SK-N-SH treated with all-trans-retinoic acid at 6 μM for 48 hours (cell line): ENCODE results near the gene MMP23B.

Experiments used
- ATAC-seq: fragments of 200-7000 bp; cut with Tn5 transposase; 3 replicates; pipeline ENCODE4 v1.9.1; 2020; ENCODE audit warnings: mild to moderate bottlenecking, moderate library complexity
- ARNTL ChIP-seq: fragments of 450-650 bp; formaldehyde crosslinking; IDR thresholded peaks from 2 replicates; pipeline ENCODE4 v1.5.0; 2020; ENCODE audit warnings: low read depth, mild to moderate bottlenecking, moderate library complexity, borderline replicate concordance
- BACH2 ChIP-seq: fragments of 250-450 bp; sonication (Bioruptor Pico); IDR thresholded peaks from 2 replicates; pipeline ENCODE4 v1.9.0; 2021; ENCODE audit warnings: mild to moderate bottlenecking, borderline replicate concordance
- CSDC2 ChIP-seq: fragments of 250-450 bp; sonication (Bioruptor Pico); IDR thresholded peaks from 2 replicates; pipeline ENCODE4 v1.5.0; 2020; ENCODE audit warnings: mild to moderate bottlenecking, moderate library complexity
- CSRNP3 ChIP-seq: fragments of 250-450 bp; sonication (Bioruptor Pico); IDR thresholded peaks from 2 replicates; pipeline ENCODE4 v1.5.1; 2021; ENCODE audit warnings: mild to moderate bottlenecking, moderate library complexity
- GLIS3 ChIP-seq: fragments of 250-450 bp; sonication (Bioruptor Pico); IDR thresholded peaks from 2 replicates; pipeline ENCODE4 v1.5.0; 2020; ENCODE audit warnings: mild to moderate bottlenecking, moderate library complexity
- ISL1 ChIP-seq: fragments of 250-450 bp; sonication (Bioruptor Pico); IDR thresholded peaks from 2 replicates; pipeline ENCODE4 v2.1.2; 2022; ENCODE audit warnings: mild to moderate bottlenecking, moderate library complexity
- OSR1 ChIP-seq: fragments of 250-450 bp; sonication (Bioruptor Pico); IDR thresholded peaks from 2 replicates; pipeline ENCODE4 v1.8.0; 2022; ENCODE audit warnings: moderate library complexity, mild to moderate bottlenecking, inconsistent platforms
- PPARA ChIP-seq: fragments of 250-450 bp; sonication (Bioruptor Pico); IDR thresholded peaks from 2 replicates; pipeline ENCODE4 v1.5.0; 2020; ENCODE audit warnings: mild to moderate bottlenecking, borderline replicate concordance
- RARB ChIP-seq: fragments of 250-450 bp; sonication (Bioruptor Pico); IDR thresholded peaks from 2 replicates; pipeline ENCODE4 v1.8.0; 2021; ENCODE audit warnings: mild to moderate bottlenecking, moderate library complexity
- SNAI2 ChIP-seq: fragments of 250-450 bp; sonication (Bioruptor Pico); IDR thresholded peaks from 2 replicates; pipeline ENCODE4 v1.5.0; 2020; ENCODE audit warnings: mild to moderate bottlenecking, moderate library complexity
- TCF4 ChIP-seq: fragments of 250-450 bp; sonication (Bioruptor Pico); IDR thresholded peaks from 2 replicates; pipeline ENCODE4 v1.8.0; 2021; ENCODE audit warnings: mild to moderate bottlenecking, moderate library complexity, borderline replicate concordance
- TOX ChIP-seq: fragments of 250-450 bp; sonication (Bioruptor Pico); IDR thresholded peaks from 2 replicates; pipeline ENCODE4 v1.8.0; 2021; ENCODE audit warnings: mild to moderate bottlenecking, moderate library complexity, borderline replicate concordance
- ZC3H10 ChIP-seq: fragments of 250-450 bp; sonication (Bioruptor Pico); IDR thresholded peaks from 2 replicates; pipeline ENCODE4 v1.5.1; 2021; ENCODE audit warnings: mild to moderate bottlenecking, moderate library complexity
- ZFP30 ChIP-seq: fragments of 450-650 bp; formaldehyde crosslinking; IDR thresholded peaks from 2 replicates; pipeline ENCODE4 v1.5.0; 2022; ENCODE audit warnings: mild to moderate bottlenecking, moderate library complexity
- ZNF565 ChIP-seq: fragments of 450-650 bp; formaldehyde crosslinking; conservative IDR thresholded peaks from 2 replicates; pipeline ENCODE4 v1.5.0; 2020; ENCODE audit warnings: low read depth, mild to moderate bottlenecking, moderate library complexity
- ZNF8 ChIP-seq: fragments of 450-650 bp; formaldehyde crosslinking; IDR thresholded peaks from 2 replicates; pipeline ENCODE4 v1.5.0; 2020; ENCODE audit warnings: mild to moderate bottlenecking, moderate library complexity
- TF ChIP-seq, protein P1 (sequence below): fragments of 250-450 bp; sonication (Bioruptor Pico); IDR thresholded peaks from 2 replicates; pipeline ENCODE4 v1.8.0; 2020; ENCODE audit warnings: mild to moderate bottlenecking, moderate library complexity, borderline replicate concordance
- TF ChIP-seq, protein P2 (sequence below): fragments of 250-450 bp; sonication (Bioruptor Pico); IDR thresholded peaks from 2 replicates; pipeline ENCODE4 v1.8.0; 2021; ENCODE audit warnings: low read depth, mild to moderate bottlenecking, moderate library complexity, borderline replicate concordance
- TF ChIP-seq, protein P3 (sequence below): fragments of 250-450 bp; sonication (Bioruptor Pico); IDR thresholded peaks from 2 replicates; pipeline ENCODE4 v1.5.1; 2020; ENCODE audit warnings: low read depth, mild to moderate bottlenecking, moderate library complexity

MMP23B gene

GRCh38 chr1:1626207-1627141 is 5.5 kb upstream of the MMP23B start:
- no peak for ATAC-seq
- no peak for TF ChIP-seq ZNF8
- TF ChIP-seq RARB = no peak
- TF ChIP-seq, protein P1, sequence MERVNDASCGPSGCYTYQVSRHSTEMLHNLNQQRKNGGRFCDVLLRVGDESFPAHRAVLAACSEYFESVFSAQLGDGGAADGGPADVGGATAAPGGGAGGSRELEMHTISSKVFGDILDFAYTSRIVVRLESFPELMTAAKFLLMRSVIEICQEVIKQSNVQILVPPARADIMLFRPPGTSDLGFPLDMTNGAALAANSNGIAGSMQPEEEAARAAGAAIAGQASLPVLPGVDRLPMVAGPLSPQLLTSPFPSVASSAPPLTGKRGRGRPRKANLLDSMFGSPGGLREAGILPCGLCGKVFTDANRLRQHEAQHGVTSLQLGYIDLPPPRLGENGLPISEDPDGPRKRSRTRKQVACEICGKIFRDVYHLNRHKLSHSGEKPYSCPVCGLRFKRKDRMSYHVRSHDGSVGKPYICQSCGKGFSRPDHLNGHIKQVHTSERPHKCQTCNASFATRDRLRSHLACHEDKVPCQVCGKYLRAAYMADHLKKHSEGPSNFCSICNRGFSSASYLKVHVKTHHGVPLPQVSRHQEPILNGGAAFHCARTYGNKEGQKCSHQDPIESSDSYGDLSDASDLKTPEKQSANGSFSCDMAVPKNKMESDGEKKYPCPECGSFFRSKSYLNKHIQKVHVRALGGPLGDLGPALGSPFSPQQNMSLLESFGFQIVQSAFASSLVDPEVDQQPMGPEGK = no peak
- no peak for TF ChIP-seq PPARA (CRISPR knock-in tag)
- TF ChIP-seq CSRNP3 (CRISPR knock-in tag) = no peak
- TF ChIP-seq OSR1 = no peak
- TF ChIP-seq ZFP30 (CRISPR knock-in tag) = no peak
- no peak for TF ChIP-seq ISL1 (CRISPR knock-in tag)
- TF ChIP-seq CSDC2 = no peak
- TF ChIP-seq GLIS3 (CRISPR knock-in tag) = no peak
- TF ChIP-seq TCF4 = no peak
- TF ChIP-seq, protein P2, sequence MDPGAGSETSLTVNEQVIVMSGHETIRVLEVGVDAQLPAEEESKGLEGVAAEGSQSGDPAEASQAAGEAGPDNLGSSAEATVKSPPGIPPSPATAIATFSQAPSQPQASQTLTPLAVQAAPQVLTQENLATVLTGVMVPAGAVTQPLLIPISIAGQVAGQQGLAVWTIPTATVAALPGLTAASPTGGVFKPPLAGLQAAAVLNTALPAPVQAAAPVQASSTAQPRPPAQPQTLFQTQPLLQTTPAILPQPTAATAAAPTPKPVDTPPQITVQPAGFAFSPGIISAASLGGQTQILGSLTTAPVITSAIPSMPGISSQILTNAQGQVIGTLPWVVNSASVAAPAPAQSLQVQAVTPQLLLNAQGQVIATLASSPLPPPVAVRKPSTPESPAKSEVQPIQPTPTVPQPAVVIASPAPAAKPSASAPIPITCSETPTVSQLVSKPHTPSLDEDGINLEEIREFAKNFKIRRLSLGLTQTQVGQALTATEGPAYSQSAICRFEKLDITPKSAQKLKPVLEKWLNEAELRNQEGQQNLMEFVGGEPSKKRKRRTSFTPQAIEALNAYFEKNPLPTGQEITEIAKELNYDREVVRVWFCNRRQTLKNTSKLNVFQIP = no peak
- TF ChIP-seq TOX (CRISPR knock-in tag) = no peak
- TF ChIP-seq ZNF565 (CRISPR knock-in tag) = no peak
- TF ChIP-seq, protein P3, sequence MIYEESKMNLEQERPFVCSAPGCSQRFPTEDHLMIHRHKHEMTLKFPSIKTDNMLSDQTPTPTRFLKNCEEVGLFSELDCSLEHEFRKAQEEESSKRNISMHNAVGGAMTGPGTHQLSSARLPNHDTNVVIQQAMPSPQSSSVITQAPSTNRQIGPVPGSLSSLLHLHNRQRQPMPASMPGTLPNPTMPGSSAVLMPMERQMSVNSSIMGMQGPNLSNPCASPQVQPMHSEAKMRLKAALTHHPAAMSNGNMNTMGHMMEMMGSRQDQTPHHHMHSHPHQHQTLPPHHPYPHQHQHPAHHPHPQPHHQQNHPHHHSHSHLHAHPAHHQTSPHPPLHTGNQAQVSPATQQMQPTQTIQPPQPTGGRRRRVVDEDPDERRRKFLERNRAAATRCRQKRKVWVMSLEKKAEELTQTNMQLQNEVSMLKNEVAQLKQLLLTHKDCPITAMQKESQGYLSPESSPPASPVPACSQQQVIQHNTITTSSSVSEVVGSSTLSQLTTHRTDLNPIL (CRISPR knock-in tag) = no peak
- no peak for TF ChIP-seq BACH2 (CRISPR knock-in tag)

DNA sequence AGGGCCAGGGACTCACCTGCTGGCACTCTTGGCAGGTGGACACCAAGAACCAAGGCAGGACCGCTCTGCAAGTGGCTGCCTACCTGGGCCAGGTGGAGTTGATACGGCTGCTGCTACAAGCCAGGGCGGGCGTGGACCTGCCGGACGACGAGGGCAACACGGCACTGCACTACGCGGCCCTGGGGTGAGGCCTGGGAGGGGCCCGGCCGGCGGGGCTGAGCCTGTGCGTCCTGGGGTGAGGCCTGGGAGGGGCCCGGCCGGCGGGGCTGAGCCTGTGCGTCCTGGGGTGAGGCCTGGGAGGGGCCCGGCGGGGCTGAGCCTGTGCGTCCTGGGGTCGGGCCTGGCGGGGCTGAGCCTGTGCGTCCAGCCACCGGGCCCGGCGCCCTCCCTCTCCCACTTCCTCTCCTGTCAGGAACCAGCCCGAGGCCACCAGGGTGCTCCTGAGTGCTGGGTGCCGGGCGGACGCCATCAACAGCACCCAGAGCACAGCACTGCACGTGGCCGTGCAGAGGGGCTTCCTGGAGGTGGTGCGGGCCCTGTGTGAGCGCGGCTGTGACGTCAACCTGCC is 4.6 kb upstream of the MMP23B start:
- TF ChIP-seq, protein P1 = no peak
- TF ChIP-seq ZC3H10 = no peak
- TF ChIP-seq, all 23 proteins: peak for 0
- ATAC-seq = no peak

DNA sequence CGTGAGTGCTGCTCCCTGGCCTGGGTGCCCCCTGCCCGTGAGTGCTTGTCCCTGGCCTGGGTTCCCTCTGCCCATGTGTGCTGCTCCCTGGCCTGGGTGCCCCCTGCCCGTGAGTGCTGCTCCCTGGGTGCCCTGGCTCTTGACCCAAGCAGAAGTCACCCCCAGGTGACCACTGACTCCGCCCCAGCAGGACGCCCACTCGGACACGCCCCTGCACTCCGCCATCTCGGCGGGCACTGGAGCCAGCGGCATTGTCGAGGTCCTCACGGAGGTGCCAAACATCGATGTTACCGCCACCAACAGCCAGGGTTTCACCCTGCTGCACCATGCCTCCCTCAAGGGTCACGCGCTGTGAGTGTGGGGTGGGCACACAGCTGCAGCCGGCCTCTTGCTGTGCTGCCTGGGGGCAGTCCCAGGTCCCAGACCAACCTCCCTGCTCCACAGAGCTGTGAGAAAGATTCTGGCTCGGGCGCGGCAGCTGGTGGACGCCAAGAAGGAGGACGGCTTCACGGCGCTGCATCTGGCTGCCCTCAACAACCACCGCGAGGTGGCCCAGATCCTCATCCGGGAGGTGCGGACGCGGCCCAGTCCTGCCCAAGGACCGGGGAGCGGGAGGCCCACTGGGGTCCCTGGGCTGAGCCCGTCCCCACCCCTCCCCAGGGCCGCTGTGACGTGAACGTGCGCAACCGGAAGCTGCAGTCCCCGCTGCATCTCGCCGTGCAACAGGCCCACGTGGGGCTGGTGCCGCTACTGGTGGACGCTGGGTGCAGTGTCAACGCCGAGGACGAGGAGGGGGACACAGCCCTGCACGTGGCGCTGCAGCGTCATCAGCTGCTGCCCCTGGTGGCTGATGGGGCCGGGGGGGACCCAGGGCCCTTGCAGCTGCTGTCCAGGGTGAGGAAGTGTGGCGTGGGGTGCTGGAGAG is 3.9 kb upstream of the MMP23B start:
- no peak for TF ChIP-seq SNAI2 (CRISPR knock-in tag)
- TF ChIP-seq OSR1 = no peak
- TF ChIP-seq, protein P2 = no peak
- no peak for TF ChIP-seq ARNTL
- ATAC-seq = no peak
